Astrocyte of the hippocampus (primary cell): ENCODE results near the gene GAN.
"Not testable (repeated sequence)": the region's sequence is repeated elsewhere in the genome, so short reads cannot be mapped to it uniquely, and the experiment has no call there.

ENCODE experiments used
- DNase-seq: peaks from one replicate; pipeline ENCODE4 v3.0.0; 2011; ENCODE audit warnings: low read depth, low spot score

GAN gene

DNA sequence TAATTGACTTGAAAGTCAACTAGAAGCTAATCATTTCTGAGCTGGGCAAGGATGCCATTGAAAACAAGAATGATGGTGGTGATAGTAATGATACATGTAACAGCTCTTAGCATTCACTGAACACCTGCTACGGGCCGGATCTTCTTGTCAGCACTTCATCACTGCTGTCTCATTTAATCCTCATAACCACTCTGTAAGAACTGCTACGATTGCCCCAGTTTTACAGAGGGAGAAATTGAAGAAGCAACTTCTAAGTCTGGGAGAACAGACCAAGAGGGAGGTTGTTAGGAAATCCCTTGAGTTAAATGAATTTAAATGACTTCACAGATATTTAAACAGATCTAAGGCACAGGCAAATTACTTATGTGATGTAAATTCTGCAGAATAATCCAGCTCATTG lies 7.0 kb upstream of the GAN start:
- no peak for DNase-seq

DNA sequence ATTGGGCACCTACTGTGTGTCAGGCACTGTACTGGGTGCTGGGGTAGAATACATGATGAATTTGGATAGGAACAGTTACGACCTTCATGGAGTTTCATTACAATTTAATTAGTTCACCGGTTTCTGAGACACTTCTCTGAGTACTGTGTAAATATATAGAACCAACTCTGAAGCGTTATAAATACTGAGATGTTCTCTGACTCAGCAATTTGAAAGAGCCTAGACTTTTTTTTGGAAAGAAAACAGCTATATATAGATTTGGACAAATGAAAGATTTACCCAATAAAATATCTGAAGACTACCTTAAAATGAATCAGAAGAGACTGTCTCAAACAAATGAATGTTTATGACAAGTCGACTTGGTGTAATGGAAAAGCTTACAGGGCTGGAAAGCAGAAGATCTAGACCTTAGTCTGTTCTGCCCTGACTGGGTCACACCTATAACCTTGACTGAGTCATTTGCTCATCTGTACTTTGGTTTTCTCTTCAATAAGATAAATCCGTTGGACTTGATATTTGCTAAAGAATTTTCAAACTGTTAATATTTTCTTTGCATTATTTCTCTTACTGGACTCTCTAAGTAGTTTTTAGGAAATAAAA lies 4.6 kb upstream of the GAN start:
- DNase-seq = no peak

DNA sequence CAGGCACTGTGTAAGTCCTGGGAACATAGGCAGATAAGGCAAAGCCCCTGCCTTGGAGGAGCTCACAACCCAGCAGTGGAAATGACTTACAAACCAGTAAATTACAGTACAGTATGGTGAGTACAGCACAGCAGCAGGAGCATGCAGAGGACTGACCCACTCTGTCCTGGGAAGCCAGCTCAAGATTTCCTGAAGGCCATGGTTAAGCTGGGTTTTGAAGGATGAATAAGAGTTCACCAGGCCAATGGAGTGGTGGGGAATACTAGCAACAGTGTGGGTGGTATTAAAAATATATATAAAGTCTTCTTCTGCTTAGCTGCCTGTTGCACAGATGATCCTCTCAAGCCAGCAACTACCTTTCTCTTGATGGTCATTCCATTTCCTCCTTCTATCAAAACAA lies 3.0 kb upstream of the GAN start:
- DNase-seq = no peak

DNA sequence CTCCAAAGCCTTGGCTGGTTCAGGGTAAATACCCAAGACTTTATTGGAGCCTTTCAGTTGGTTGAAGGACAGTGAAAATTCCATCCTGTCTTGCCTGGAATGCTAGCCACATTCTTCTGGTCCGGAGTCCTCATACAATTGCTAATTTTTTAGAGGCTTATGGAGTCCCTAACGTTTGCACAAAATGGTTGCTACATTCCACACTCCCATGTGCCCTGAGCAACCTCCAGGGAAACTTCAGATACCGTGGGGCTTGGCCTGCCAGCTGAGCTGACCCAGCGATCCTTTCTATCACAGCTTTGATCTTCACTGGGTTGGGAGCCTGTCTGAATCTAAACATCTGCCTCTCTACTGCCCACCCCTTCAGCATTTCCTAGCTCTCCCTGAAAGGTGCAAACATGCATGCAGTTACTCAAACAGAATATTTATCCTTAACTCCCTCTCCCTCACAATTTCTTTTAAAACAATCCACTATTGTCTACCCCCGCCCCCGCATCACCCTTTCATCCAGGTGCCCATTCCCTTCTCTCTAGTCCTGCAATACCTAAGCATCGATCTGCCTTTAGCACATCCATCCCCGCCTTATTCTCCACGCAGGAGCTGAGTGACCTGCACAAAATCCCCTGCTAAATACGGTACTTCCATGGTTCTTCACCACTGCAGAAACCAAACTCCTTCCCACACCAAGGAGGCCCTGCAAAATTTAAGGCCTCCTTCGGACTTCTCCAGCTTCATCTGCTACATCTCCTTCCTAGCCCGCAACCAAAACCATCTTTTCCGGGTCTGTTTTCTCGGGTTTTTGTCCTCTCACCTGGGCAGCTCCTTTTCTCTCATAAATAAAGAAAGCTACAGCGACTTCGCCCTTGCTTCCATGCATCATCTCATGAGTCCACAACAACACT lies 810 bp upstream of the GAN start:
- DNase-seq = peak; percentile 71

DNA sequence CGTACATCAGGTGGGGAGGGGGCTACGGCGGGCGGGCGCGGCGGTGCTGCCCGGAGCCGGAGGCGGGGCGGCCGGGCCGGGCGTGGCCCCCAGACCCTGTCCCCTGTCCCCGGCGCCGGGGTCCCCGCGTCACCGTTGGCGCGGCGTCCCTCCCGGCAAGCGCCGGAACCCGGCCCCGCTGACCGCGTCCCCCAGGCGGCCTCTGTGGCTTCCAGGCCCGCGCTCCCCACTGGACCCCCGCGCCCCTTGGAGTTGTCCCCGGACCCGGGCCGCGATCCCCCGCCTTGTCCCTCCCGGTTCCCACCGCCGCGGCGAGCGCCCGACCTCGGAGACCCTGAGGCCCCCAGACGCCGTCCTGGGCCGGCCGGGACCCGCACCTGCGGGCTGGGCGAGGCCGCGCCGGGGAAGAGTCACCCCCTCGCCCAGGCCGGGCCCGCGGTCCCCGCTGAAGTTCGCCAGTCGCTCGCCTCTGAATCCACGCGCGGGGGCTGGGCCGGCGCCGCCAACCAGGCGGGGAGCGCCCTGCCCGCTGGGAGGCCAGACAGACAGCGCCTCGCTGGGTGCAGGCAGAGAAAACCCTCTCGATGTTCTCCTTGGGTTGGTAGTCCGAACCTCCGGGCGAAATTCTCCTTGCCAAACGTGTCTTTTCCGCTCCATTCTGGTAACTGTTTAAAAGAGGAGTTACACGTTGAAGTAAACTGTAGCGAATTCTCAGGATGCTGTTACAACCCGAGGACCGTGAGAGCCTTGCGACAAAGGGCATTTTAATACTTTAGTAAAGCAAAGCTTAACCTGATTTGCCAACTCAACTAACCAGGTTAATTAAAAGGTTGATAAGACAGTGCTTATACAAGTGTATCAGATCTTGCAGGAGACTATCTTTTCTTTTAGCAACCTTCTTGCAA lies 761 bp downstream of the GAN start:
- DNase-seq = peak; percentile 79

DNA sequence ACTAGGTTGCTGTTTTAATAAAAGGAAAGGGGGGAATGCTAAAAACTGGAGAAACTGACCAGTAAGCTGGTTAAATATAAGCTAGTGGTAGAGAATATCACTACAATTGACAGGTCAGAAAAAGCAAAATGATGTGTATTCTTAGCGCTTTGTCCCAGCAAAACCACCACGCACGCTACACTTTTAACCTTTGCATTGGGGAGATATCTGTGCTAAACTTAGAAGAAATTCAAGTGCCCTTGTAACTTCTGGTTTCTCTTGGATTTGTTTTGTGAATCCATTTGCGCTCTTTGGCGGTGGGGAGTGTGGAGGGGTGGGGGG lies 1.4 kb downstream of the GAN start:
- no peak for DNase-seq

DNA sequence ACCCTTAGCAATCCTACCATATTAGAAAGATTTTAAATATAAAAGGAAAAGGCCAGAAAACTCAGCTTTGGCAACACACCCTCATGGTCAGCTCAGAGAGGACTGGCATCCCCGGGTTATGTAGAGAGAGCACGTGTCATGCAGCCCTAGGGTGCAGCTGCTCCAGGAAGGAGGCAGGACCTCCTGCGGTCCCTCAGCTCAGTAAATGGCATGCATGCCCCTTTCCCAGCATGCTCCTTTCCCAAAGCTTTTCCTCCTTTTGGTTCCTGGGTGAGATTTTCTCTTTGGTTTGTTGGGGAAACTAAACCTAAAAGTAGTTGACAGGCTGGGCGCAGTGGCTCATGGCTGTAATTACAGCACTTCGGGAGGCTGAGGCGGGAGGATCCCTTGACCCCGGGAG lies 3.9 kb downstream of the GAN start:
- DNase-seq = no peak

DNA sequence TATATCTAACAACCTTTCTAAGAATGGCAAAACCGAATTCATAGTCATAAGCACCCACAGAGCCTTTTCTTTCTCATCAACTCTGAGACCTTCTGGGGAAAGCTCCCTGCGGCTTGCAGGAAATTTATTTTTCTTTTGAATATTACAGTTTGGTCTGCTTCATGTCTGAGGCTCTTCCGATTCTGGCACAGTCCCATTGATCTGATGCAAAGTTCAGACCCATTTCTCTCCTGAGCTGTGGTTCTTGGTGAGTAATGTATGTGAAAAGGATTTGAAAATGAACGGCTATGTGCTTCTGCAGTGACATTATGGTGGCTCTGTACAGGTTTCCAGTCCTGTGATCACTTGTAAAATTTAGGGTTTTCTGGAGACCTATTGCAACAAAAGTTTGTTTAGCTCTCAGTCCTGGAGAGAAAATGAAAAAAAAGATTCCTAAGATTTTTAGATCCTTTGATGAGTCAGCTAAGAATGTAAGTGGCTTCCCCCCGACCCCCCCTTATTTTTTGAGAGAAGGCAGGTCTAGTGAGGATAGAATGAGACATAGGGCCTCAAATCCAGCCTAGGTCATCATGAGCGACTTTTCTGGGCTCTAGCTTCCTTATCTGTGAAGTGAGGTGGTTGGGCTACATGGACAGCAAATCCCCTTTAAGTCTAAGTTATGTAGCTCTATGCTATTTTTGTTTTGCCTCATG lies 4.6 kb downstream of the GAN start:
- DNase-seq = peak; percentile 72

DNA sequence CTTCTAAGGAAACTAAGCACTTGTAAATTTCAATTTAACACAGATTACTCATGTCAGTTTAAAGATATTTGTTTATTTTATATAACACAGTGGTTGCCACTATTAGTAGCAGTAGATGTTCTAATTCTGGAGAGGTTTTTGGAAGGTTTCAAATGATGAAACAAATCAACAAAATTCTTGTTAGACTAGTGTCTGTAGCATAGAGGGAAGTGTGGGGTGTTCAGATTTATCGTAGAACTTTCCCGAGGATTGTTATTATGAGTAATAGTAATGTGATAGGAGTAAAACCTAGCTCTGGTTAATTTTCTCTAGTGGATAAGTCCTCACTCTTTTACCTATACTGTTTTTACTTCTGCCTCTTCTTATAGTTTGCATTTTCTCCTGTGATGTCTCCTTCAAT lies 6.3 kb downstream of the GAN start:
- no peak for DNase-seq

DNA sequence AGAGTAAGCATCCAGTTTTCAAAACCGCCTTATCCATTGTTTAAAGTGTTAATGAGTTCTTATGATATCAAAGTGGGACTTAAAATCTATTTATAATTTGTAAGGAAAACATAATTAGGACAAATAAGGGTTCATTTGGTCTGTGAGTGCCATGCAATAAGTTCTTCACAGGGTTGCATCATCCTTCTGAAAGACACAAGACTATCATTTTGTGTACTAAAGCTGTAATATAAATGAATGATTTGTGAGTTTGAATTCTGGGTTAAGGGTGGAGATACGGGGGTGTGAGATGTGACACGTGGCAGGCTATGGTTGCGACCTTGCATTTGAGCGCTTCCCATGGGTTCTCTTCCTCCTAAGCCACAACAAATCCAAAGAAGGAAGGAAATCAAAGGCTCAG lies 6.8 kb downstream of the GAN start:
- no peak for DNase-seq

DNA sequence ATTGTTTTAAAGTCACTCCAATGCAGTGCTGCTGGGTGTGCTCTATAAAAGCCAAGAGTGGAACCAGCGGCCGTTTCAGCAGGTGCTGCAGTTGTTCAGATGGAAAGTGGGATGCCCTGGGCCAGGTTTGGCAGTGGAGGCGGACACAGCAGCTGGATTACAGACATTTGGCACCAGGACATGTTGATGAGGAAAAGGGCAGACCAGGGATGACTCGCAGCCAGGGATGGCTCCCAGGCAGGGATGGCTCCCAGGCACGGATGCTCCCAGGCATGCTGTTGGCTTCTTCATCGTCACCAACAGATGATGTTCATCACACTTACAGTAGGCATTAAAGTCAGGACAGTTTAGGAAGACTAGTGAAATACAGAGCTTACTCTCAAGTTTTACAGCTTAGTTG lies 10.0 kb downstream of the GAN start:
- no peak for DNase-seq

DNA sequence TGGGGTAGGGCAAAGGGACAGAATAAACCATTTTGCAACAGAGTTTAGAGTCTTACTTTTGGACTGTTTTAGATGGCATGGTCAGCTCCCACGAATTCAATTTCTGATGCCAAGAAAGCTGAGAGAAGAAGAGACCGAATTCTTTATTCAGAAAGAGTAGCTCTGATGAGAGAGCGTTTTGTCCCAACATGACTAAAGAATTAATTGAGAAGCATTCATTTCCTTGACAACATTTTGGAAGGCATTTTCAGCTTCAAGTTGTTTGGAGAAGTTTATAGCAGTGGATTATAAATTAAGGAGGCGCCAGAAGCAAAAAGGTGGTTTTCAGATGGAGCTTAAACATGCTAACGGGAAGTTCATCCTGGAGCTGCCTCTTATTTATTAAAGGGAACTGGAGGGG lies 12.2 kb downstream of the GAN start:
- DNase-seq = no peak

DNA sequence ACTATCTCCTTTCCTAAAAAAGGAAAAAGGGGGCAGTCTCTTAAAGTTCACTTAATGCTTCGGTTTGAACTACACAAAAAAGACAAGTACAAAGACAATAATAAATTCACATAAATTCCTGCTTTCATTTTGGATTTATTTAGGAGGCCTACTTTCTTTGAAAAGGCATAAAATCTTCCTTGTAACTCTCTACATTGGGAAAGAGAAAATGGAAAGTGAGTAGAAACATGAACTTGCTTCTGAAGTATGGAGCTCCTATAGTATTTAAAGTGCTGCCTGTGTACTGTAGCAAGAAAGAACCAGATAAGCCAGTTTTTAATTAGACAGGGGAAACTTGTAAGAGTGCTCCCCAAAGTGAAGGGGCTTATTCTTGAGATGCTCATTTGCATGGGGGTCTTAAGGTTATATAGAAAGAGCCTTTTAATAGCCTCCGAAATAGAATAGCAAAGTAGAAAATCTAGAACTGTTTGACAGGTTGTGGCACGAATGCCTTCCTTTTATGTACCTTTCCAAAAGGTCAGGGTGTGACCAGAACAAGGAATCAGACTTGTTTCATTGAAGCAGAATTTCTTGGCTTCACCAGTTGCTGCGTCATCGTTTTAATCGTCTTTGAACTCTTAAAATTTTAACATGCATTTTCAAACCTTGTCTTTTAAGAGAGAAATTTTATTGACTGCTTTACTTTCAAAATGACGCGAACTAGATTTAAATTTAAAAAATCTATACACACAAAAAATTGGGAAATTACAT lies 12.9 kb downstream of the GAN start:
- no peak for DNase-seq

DNA sequence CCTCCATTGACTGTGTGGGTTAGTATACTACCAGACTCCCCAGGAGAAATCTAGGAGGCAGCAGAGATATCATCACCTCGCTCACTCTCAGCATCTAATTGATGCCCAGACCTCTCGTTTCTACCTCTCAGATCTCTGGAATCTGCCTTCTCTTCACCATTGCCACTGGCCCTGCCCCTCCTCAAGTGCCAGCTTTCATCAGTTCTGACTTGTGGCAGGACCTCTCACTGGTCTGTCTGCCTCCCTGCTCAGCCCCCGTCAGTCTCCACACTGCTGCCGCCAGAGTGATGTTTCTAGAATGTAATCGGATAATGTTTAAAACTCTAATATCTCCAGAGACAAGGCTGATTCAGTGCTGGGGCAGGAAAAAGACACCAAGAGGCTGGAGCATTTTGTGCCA lies 15.2 kb downstream of the GAN start:
- DNase-seq = no peak

DNA sequence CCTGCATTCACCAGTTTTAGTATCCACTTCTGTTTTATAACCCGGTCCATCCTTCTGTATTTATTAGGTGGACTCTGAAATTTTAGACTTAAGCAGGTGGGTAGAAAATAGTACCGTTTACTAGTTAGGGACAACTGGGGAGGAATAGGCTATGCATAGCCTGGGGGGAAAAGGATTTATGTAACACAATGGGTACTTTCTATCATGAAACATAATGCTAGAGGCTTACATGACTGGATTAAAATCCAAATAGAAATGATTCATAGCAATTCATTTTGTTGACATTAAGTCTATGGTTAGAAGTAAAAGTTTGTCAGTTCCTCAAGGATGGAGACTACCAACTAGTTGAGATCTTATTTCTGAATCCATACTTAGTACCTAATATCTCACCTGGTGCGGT lies 18.6 kb downstream of the GAN start:
- DNase-seq = no peak

DNA sequence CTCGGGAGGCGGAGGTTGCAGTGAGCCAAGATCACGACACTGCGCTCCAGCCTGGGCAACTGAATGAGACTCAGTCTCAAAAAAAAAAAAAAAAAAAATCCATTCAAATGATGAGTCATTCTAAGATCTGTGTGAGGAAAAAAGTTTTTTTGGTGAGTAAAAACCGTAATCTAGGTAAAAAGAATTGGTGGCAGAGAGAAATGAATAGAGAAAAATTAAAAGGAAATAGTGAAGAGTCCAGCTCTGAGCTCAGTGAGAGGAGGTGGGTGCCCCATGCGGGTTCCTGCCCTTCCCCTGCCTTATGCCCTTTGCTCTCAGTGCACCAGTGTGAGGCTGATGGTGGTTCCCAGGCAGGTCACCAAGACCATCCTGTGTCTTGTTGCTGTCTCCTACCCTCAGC lies 20.9 kb downstream of the GAN start:
- no peak for DNase-seq

DNA sequence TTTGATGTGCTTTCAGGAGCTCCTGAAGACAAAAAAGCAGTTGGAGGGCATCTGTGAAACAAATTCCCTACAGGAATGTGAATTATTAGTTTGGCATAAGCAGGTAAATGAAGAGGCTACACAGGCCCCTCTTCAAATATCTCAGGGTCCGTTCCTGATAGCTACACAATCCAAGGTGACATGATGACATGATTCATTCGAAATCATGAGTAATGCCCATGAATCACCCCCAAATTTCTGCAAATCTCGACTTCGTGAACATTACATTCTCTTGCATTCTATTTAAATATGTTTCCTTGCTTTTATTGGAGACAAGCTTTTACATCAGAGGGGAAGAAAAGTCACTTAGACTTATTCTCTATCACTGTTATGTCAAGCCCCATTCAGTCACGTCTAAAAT lies 22.3 kb downstream of the GAN start:
- no peak for DNase-seq

DNA sequence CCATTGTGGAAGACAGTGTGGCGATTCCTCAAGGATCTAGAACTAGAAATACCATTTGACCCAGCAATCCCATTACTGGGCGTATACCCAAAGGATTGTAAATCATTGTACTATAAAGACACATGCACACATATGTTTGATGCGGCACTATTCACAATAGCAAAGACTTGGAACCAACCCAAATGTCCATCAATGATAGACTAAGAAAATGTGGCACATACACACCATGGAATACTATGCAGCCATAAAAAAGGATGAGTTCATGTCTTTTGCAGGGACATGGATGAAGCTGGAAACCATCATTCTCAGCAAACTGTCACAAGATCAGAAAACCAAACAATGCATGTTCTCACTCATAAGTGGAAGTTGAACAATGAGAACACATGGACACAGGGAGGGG lies 30.4 kb downstream of the GAN start:
- DNase-seq = not testable (repeated sequence)

DNA sequence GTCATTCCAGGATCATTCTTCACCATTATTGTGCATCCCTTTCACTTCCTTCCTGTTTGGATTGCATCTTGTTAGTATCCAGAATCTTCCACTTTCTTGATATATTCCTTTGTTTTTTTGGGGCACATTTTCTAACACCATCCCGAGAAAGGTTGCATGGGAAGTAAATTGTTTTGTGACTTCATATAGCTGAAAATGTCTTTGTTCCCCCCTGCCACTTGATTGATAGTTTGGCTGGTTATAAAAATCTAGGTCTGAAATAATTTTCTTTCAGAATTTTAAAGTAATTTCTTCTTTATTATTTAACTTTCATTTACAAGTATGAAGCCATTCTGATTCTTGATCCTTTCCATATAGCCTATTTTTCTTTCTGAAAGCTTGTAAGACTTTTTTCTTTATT lies 32.7 kb downstream of the GAN start:
- DNase-seq = no peak

DNA sequence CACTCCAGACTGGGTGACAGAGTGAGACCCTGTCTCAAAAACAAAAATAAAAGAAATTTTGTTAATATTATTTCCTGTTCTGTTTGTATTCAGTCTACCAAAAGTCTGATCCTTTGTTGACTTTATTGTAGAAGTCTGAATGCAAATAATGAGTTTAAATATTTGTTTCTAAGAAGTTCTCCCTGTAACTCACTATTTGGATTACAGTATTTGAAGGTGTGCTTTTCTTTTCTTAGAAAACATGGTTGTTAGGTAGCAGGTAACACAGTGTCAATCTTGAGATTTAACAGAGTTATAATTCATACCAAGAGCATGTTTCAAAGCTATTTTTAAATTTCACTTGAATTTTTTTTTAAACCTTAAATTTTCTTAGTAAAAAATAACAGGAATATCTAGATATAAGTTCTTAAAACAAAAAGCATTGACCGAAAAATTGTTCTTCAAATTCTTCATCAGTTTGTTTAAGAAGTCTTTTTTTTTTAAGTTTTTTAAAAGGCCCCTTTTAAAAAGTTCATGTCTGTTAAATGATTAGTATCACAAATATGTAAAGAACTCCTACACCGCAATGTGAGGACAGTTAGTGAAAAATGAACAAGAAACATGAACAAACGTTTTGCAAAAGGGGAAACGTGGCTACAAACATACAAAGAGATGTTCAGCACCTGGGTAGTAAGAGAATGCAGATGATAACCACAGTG lies 35.0 kb downstream of the GAN start:
- no peak for DNase-seq

DNA sequence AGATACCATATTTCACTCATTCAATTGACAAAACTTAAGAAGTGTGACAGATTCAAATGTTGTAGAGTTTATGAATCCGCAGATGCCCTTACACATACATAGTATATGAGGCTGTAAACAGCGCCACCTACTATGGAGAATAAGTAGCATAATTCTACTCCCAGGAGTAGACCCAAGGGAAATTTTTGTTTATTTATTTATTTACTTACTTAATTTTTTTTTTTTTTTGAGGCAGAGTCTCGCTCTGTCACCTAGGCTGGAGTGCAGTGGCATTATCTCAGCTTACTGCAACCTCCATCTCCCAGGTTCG lies 35.5 kb downstream of the GAN start:
- no peak for DNase-seq
